Gastrocnemius medialis (tissue), 4 donors: ENCODE results near the gene CLC.

Source experiments
- POLR2A ChIP-seq, 2 donors: fragments of 450-650 bp; IDR thresholded peaks; one replicate each; pipeline ENCODE4 v1.6.1; 2017; ENCODE audit warnings: antibody characterized with exemption in 2 of 2, mild to moderate bottlenecking in 2 of 2, moderate library complexity in 2 of 2
- TF ChIP-seq, protein P1 (sequence below), 5 experiments: fragments of 450-650 bp in 3 of 5; fragments of 200-600 bp in 2 of 5; sonication (generic) in 2 of 5; IDR thresholded peaks in 4 of 5; conservative IDR thresholded peaks in 1 of 5; 1 replicate in 4 of 5; 2 replicates in 1 of 5; pipeline ENCODE4 v1.5.1; 2016 to 2019; ENCODE audit warnings: antibody characterized with exemption in 5 of 5, mild to moderate bottlenecking in 3 of 5, moderate library complexity in 3 of 5

DNA sequence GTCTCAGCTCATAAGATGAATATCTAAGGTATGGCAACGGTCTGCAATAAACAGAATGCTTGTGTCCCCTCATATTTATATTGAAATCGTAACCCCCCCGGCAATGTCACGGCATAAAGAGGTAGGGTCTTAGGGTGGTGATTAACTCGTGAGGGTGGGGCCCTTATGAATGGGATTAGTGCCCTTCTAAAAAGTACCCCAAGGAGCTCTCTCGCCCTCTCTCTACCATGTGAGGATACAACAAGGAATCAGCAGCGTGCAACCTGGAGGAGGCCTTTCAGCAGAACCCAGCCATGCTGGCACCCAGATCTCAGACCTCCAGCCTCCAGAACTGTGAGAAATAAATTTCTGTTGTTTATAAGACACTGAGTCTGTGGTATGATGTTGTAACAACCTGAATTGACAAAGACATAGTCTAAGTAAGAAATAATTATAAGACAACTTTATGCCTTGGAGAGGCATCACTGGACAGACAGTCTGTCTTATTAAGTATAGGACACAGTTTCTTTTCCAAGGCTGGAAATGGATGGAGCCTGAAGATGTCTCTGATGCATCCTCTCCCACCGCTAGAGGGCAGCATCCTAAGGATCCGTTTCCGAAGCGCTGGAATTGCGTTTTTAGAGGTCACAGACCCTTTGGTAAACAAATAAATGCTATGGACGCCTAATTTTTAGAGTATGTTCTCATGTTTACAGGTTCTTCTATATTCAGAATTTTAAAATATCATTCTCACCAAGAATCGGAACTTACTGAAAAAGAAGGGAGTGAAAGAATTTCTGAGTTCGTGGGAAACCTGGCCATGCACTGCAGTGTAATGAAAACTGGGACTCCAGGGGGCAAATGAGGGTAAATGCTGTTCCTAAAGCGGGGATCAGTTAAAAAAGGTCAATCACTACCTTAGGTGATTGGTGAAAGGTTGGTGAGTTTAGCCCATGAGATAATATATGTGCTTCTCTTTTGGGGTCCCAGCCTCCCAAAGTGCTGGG lies 27.6 kb upstream of the CLC start:
- TF ChIP-seq, protein P1, sequence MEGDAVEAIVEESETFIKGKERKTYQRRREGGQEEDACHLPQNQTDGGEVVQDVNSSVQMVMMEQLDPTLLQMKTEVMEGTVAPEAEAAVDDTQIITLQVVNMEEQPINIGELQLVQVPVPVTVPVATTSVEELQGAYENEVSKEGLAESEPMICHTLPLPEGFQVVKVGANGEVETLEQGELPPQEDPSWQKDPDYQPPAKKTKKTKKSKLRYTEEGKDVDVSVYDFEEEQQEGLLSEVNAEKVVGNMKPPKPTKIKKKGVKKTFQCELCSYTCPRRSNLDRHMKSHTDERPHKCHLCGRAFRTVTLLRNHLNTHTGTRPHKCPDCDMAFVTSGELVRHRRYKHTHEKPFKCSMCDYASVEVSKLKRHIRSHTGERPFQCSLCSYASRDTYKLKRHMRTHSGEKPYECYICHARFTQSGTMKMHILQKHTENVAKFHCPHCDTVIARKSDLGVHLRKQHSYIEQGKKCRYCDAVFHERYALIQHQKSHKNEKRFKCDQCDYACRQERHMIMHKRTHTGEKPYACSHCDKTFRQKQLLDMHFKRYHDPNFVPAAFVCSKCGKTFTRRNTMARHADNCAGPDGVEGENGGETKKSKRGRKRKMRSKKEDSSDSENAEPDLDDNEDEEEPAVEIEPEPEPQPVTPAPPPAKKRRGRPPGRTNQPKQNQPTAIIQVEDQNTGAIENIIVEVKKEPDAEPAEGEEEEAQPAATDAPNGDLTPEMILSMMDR (IDR thresholded peaks at IDR 0.05 in 4 of 5, conservative IDR thresholded peaks at IDR 0.05 in 1 of 5): peak; percentile 34 to 70 (median 49)
- no peak for TF ChIP-seq POLR2A (IDR thresholded peaks at IDR 0.05)
